ENCODE data around the gene NPAS3.

NPAS3 gene

GRCh38 chr14:33736299-33736825 lies 797.7 kb downstream of the NPAS3 start:
- no peak for DNase-seq

- no peak for DNase-seq
These were observed 798.3 kb downstream of the NPAS3 start for GRCh38 chr14:33736979-33737378.

GRCh38 chr14:33737446-33737845 lies 798.8 kb downstream of the NPAS3 start:
- no peak for DNase-seq

DNA sequence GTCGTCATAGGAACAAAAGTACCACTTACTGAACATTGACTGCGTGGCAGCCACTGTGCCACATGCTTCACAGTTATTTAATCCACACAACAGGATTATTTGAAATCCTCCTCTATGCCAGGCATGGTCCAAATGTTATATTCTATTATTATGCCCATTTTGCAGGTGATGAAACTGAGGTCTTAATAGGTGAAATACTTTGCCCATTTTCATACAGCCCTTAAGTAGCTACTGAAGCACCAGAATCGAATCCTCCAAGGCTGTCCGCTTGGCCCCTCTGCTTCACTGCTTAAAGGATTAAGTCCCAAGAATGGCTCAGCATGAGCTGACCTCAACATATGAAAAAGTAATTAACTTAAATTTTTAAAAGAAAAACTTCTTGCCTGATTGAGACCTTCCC lies 799.4 kb downstream of the NPAS3 start:
- no peak for DNase-seq

DNA sequence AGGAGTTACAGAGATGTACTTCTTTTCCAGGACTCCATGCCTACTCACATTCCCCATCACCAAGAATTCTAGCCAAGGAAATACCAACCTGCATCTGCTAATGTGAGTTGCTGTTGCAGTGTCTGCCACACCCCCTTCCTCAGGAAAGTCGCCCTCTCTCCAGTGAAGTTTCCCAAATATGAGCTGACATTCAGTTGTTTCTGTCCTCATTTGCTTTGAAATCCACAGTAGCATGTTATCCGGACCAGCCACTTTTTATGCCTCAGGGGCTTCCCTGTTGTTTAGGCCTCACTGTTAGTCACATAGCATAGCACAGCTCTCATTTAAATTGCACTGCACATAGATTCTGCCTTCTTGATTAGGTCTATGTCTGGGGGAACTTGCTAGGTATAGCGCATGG lies 799.8 kb downstream of the NPAS3 start:
- no peak for DNase-seq

GRCh38 chr14:33740531-33740930 lies 801.9 kb downstream of the NPAS3 start:
- no peak for DNase-seq

GRCh38 chr14:33742166-33742565 lies 803.5 kb downstream of the NPAS3 start:
- DNase-seq, result no peak

DNA sequence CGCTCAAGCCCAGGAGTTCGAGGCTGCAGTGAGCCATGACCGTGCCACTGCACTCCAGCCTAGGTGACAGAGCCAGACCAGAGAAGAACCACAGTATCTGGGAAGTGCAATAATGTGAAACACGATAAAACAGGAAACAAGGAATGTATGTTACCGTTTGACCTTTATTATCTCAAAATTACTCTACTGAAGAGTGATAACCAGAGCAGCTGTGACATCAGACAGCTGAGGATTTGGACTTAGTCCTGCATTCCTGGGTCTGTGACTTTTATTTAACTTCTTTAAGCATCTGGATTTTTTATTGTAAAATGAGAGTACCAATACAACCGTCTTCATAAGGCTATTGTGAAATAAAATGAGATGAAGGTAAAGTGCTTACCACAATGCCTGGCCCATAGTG lies 806.5 kb downstream of the NPAS3 start:
- no peak for DNase-seq

GRCh38 chr14:33747749-33748148 lies 809.1 kb downstream of the NPAS3 start:
- DNase-seq, result no peak

- no peak for DNase-seq
These were observed 815.6 kb downstream of the NPAS3 start for GRCh38 chr14:33754261-33754660.

DNA sequence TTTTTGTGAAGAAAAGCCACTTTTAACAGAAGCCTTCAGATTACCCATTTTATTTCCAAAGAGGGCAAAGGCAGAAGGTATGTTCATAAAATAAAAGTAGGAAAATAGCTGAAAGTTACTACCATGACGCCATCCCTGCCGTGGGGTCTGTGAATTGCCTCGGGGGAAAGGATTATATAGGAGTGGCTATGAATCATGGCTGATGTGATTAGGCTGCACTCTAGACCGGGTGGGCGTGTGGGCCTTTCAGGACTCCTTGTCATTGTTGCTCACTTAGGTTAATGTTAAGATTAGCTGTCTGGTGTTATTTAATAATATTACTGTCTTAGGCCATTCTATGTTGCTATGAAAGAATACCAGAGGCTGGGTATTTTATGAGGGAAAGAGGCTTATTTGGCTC lies 816.7 kb downstream of the NPAS3 start:
- DNase-seq, result no peak

GRCh38 chr14:33756833-33757232 lies 818.2 kb downstream of the NPAS3 start:
- no peak for DNase-seq

- no peak for DNase-seq
These were observed 819.9 kb downstream of the NPAS3 start for GRCh38 chr14:33758547-33758946.

DNA sequence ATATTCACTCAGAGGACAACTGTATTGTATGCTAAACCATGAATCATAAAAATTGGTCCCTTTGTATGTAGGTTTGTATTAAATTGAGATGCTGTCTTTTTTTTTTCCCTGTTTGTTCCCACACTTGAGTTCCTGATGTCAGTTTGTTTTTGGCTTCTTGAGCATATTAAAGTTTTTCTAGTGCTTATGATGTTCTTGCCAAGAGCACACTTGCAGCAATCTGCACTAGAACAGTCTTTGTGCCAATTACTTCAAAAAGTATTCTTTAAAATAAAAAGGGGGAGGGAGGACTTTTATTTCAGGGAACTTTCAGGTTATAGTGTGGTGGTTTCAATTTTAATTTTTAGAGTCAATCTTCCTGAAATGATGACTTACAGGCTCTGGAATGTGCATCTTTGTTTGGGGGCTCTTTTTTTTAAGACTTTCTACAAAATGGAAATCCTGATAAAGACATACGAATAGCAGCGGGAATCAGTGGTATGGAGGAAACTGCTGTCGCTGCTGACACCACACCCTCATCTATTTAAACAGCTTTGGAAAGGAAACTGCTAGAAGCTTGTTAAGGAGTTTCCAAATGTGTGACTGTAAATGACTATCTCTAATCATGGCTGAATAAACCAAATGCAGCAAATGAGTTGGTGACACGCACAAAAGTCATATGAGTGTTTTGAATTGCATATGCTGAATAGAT lies 823.6 kb downstream of the NPAS3 start:
- DNase-seq, result no peak

GRCh38 chr14:33764876-33765650 lies 826.4 kb downstream of the NPAS3 start:
- no peak for DNase-seq

DNA sequence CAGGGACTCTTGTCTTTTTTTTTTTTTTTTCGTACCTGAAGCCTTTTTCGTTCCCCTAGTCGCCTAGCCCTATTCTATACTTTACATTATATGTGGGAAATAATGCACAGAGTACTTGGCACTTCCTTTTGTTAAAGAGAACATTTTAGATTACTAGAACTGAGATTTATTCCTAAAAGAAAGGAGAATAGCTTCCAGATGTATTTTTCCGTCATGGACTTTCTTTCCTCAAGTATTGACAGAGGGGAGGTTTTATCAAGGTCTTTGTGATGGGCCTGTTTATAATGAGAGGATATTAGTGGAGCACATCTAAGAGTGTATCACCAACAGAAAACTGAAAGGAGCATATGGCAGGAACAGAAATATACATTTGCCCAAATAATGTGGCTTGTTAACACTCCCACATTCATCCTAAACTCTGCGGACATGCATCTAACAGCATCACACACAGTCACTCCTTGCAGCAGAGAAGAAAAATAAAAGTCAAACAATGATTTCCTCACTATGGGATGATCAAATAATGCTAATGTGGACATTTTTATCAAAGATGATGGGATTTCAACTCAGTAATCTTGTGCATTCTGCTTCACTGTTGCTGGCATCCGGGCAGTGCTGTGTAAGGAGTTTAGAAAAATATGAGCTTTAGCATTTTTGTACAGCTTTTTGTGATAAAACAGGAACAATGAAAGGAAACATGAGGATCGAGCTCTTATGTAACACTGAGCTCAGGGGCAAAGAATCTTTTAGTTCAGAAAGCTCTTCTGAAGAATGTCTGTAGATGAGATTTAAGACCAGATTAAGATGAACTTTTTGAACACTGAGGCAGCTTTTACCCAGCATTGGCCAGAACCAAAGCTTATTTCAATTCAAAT lies 829.1 kb downstream of the NPAS3 start:
- DNase-seq, result no peak

DNA sequence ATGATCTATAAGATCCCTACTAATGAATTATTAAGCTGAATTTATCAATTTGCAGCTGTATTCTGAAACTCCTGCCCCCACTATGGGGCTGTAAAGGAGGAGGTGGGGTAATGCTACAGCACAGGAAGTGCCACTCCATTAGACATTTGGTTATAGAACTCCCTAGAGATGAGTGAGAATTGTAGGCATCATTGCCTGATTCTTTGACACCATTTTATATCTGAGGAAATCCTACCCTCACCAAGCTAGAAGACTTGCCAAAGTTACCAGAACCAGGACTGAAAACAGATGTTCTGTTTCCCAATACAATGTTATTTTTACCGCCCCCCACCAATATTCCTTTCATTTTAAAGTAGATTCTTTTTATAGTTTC lies 829.8 kb downstream of the NPAS3 start:
- no peak for DNase-seq

- DNase-seq, result no peak
These were observed 834.7 kb downstream of the NPAS3 start for GRCh38 chr14:33773205-33774030.

GRCh38 chr14:33774161-33774560 lies 835.5 kb downstream of the NPAS3 start:
- DNase-seq, result no peak

DNA sequence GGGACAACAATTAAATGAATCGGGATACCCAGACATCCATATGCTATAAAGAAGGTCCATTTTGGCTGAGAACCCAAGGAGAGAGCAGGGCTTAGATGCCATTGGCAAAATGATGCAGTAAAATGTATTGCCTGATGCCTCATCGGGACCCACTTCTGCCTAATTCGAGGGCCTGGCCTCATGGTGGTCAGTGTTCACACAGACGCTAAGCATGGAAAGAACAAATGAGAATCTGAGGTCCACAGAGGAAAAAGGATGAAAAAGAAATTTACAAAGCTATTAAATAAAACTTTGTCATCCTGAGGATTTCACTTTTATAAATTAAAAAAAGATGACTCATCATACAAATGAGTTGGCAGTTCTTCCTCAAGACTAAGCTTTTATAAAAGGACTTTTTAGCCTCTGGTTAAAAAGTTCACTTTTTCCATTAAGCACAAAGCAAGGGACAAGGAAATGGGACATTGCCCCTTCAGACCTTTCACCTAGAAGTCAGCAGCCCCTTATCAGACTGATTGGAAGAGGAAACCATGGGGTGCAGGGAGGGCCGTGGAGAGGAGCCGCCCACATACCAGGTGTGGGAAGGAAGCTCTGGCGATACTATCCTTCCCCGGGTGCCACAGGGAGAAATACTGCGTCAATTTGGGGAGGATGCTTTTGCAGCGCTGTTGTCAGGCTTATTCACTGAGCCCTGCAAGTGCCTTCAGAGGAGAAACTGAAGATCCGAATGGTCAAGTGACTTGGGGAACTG lies 836.2 kb downstream of the NPAS3 start:
- DNase-seq, result no peak

DNA sequence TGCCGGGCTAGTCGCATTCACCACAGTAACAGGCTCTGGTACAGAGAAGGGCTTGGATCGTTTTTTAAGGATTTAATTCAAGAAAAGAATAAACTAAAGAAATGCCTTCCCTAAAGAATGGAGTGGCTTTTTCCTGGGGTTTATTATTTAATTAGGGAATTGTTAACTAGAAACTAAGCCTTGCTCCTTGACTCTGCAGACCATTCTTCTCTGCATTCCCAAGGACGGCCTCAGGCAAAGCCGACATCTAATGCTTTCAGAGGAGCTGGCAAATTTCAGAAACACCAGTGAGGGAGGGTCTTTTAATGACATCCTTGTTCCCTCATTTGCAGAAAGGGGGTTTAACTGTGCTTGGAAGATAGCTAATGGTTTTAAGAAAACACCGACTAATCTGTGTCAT lies 838.2 kb downstream of the NPAS3 start:
- DNase-seq, result no peak

DNA sequence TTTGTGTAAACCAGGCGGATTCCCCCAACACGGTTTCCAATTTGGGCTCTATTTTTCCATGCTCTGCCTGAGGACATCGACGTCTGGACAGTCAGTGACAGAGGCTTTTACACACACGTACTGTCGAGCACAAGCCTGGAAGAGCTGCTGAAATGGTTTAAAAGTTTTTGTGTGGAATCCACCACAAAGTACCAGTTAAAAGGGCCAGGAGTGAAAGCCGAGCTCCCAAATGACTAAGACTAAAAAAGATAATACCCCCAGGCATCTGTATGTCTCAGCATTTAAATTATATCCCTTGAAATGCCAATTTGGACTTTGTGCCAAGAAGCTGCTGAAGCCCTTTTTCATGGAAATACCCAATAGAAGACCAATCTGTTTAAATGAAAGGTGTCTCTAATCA lies 839.0 kb downstream of the NPAS3 start:
- no peak for DNase-seq
